ENCODE data around the gene CPNE9.

GRCh38 chr3:9727743-9728142 lies 24.1 kb downstream of the CPNE9 start:
- TF ChIP-seq CTCF (IDR thresholded peaks at IDR 0.05) (no peak), EZH2 (IDR thresholded peaks at IDR 0.05) (no peak), EZH2phosphoT487 (IDR thresholded peaks at IDR 0.05) (no peak)

Measured in neural progenitor cell (in vitro differentiated cells).